CD14-positive monocyte (primary cell): ENCODE measurements around the gene GPR158. TPM values are rescaled to one million over a fixed set of nuclear protein-coding genes. Genes with fewer than 3 reads are reported as not detected.

Source experiments
- DNase-seq, 3 donors: peaks; one replicate each; pipeline ENCODE4 v3.0.0-alpha.2; 2011 to 2022
- H2AFZ ChIP-seq: 2 replicates; pipeline ENCODE4 v1.6.0; 2012; ENCODE audit warnings: mild to moderate bottlenecking, low read depth, low read length, inconsistent platforms; ENCODE audit not compliant: insufficient read depth, poor library complexity, severe bottlenecking
- H3K27ac ChIP-seq, 2 donors: 1 replicate in 1 of 2; 2 replicates in 1 of 2; pipeline ENCODE4 v1.5.1; 2012 to 2013; ENCODE audit warnings: low read length in 2 of 2, control low read depth in 1 of 2, inconsistent platforms in 1 of 2, low read depth in 1 of 2, mild to moderate bottlenecking in 1 of 2
- H3K27me3 ChIP-seq, 2 donors: one replicate each; pipeline versions ENCODE4 v1.6.0 to v1.6.1; 2011 to 2013; ENCODE audit warnings: low read length in 2 of 2; ENCODE audit not compliant: control insufficient read depth in 2 of 2, insufficient read depth in 2 of 2
- H3K36me3 ChIP-seq, 2 donors: replicated peaks in 1 of 2; 1 replicate in 1 of 2; 2 replicates in 1 of 2; pipeline versions ENCODE4 v1.5.1 to v1.6.1; 2012 to 2013; ENCODE audit warnings: low read length in 2 of 2, control low read depth in 1 of 2, inconsistent platforms in 1 of 2, mild to moderate bottlenecking in 1 of 2; ENCODE audit not compliant: insufficient read depth in 2 of 2, control insufficient read depth in 1 of 2
- H3K4me1 ChIP-seq, 2 donors: 1 replicate in 1 of 2; 2 replicates in 1 of 2; pipeline versions ENCODE4 v1.5.1 to v1.6.1; 2012 to 2013; ENCODE audit warnings: low read length in 2 of 2, control low read depth in 1 of 2, inconsistent platforms in 1 of 2, mild to moderate bottlenecking in 1 of 2, moderate library complexity in 1 of 2; ENCODE audit not compliant: insufficient read depth in 2 of 2, control insufficient read depth in 1 of 2
- H3K4me2 ChIP-seq: replicated peaks from 2 replicates; pipeline ENCODE3; 2012; ENCODE audit warnings: low read length, moderate library complexity, mild to moderate bottlenecking; ENCODE audit not compliant: poor library complexity, severe bottlenecking; ENCODE audit errors: extremely low read depth
- H3K4me3 ChIP-seq, 3 experiments: fragments of 200-600 bp in 1 of 3; sonication (generic) in 1 of 3; replicated peaks in 1 of 3; 1 replicate in 2 of 3; 2 replicates in 1 of 3; pipeline ENCODE4 v1.5.1; 2011 to 2013; ENCODE audit warnings: low read length in 3 of 3, mild to moderate bottlenecking in 3 of 3, control low read depth in 2 of 3, low read depth in 2 of 3, inconsistent platforms in 1 of 3, moderate library complexity in 1 of 3
- H3K79me2 ChIP-seq: 2 replicates; pipeline ENCODE4 v1.6.0; 2012; ENCODE audit warnings: mild to moderate bottlenecking, control low read depth, inconsistent platforms, low read length, moderate library complexity; ENCODE audit not compliant: insufficient read depth
- H3K9ac ChIP-seq: 2 replicates; pipeline ENCODE4 v1.6.0; 2017; ENCODE audit warnings: low read length, mild to moderate bottlenecking; ENCODE audit not compliant: insufficient read depth, poor library complexity, severe bottlenecking
- H3K9me3 ChIP-seq, 2 donors: replicated peaks in 1 of 2; 1 replicate in 1 of 2; 2 replicates in 1 of 2; pipeline versions ENCODE4 v1.5.1 to v1.6.1; 2012 to 2013; ENCODE audit warnings: low read length in 2 of 2, control low read depth in 1 of 2; ENCODE audit not compliant: control insufficient read depth in 1 of 2, insufficient read depth in 1 of 2
- H4K20me1 ChIP-seq: 2 replicates; pipeline ENCODE4 v1.6.0; 2012; ENCODE audit warnings: mild to moderate bottlenecking, low read length, control low read depth, moderate library complexity; ENCODE audit not compliant: insufficient read depth
- H3K27ac Mint-ChIP-seq, 7 donors: one replicate each; pipeline ENCODE4 v1.8.0; 2020; ENCODE audit warnings: mild to moderate bottlenecking in 7 of 7, mixed read lengths in 7 of 7, moderate library complexity in 6 of 7, inconsistent platforms in 2 of 7
- H3K27me3 Mint-ChIP-seq, 3 donors: one replicate each; pipeline ENCODE4 v1.8.0; 2021 to 2022; ENCODE audit warnings: low read depth in 3 of 3, mild to moderate bottlenecking in 3 of 3, mixed read lengths in 3 of 3, moderate library complexity in 3 of 3, inconsistent platforms in 1 of 3
- H3K36me3 Mint-ChIP-seq, 2 donors: one replicate each; pipeline ENCODE4 v1.8.0; 2020; ENCODE audit warnings: mixed read lengths in 2 of 2, inconsistent platforms in 1 of 2, mild to moderate bottlenecking in 1 of 2
- H3K4me1 Mint-ChIP-seq: one replicate; pipeline ENCODE4 v1.8.0; 2020; ENCODE audit warnings: mild to moderate bottlenecking, mixed read lengths
- H3K4me3 Mint-ChIP-seq, 2 donors: one replicate each; pipeline ENCODE4 v1.8.0; 2020; ENCODE audit warnings: mild to moderate bottlenecking in 2 of 2, mixed read lengths in 2 of 2, moderate library complexity in 1 of 2
- H3K9me3 Mint-ChIP-seq, 7 donors: one replicate each; pipeline ENCODE4 v1.8.0; 2020 to 2022; ENCODE audit warnings: mixed read lengths in 7 of 7, mild to moderate bottlenecking in 6 of 7, moderate library complexity in 6 of 7, inconsistent platforms in 2 of 7
- CTCF ChIP-seq: fragments of 200-600 bp; IDR thresholded peaks from one replicate; pipeline ENCODE4 v1.8.0; 2022; ENCODE audit warnings: antibody characterized with exemption, mild to moderate bottlenecking
- WGBS: methylation state at CpG from one replicate; pipeline ENCODE4 v1.1.5; 2013; ENCODE audit warnings: missing lambda C conversion rate; ENCODE audit not compliant: insufficient coverage; 5-methylcytosine and 5-hydroxymethylcytosine counted together
- intact Hi-C, 2 donors: fragments of 100-400 bp; cut with micrococcal nuclease; formaldehyde crosslinking; loops; one replicate each; pipeline versions ENCODE4 v1.15.0 to v1.15.1; 2023
- polyA plus RNA-seq, 3 donors: library from polyadenylated mRNA; depleted of rRNA in 1 of 3; unstranded in 2 of 3; stranded (reverse) in 1 of 3; fragments of 300-500 nt in 2 of 3; fragments of >200 nt in 1 of 3; fragmentation: Illumina TruSeq in 2 of 3; gene quantifications; 1 replicate in 2 of 3; 2 replicates in 1 of 3; pipeline ENCODE4 v1.2.3, GENCODE V29; 2012 to 2021

The GPR158 gene
- polyA plus RNA-seq, 3 donors: not detected

DNA sequence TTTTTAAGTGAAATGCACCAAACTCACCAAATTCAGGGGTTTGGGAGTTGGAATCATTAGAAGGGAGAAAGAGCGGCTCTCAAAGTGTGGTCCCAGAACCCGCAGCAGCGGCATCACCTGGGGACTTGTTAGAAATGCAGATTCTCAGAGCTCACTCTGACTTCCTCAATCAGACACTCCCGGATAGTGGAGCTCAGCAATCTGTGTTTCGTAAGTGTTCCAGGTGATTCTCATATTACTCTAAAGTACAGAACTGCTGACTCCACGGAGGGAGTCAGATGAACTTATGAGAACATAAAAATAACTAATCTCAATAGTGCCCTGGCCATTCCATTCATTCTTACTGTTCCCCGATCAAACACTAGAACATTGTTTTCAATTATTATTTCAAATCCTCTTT lies 400.5 kb downstream of the GPR158 start:
- intact Hi-C loops: no loop called here

GRCh38 chr10:25578061-25578460 lies 403.3 kb downstream of the GPR158 start:
- intact Hi-C loops: no loop called here
- DNase-seq: no peak
- H3K36me3 ChIP-seq: no peaks in the 10 kb centered on the region
- 83% methylated on average over 1 of the region's 4 CpGs for WGBS
- H3K79me2 ChIP-seq: no peaks in the 10 kb centered on the region
- no peak overlapping the region for H3K4me3 Mint-ChIP-seq
- H3K9ac ChIP-seq: no peak overlapping the region
- no peak for TF ChIP-seq CTCF
- peaks cover 0 to 3% of the 10 kb centered on the region in 2 donors for H3K9me3 ChIP-seq
- no peaks in the 10 kb centered on the region for H3K27me3 ChIP-seq
- H3K4me1 ChIP-seq: no peaks in the 10 kb centered on the region
- no peaks in the 10 kb centered on the region for H3K27me3 Mint-ChIP-seq
- peaks cover 0 to 11% (median 2%) of the 10 kb centered on the region in 7 donors for H3K9me3 Mint-ChIP-seq
- H3K36me3 Mint-ChIP-seq: no peaks in the 10 kb centered on the region
- H3K27ac ChIP-seq: no peak overlapping the region
- H3K4me2 ChIP-seq: no peak overlapping the region
- H3K4me3 ChIP-seq: no peak overlapping the region
- no peaks in the 10 kb centered on the region for H3K4me1 Mint-ChIP-seq
- no peaks in the 10 kb centered on the region for H4K20me1 ChIP-seq
- H2AFZ ChIP-seq: no peak overlapping the region
- no peak overlapping the region for H3K27ac Mint-ChIP-seq

More for the DNA sequence above, 400.5 kb downstream of the GPR158 start:
- H3K27me3 ChIP-seq: no peaks in the 10 kb centered on the region
- TF ChIP-seq CTCF: no peak
- no peaks in the 10 kb centered on the region for H3K79me2 ChIP-seq
- DNase-seq: no peak
- no peaks in the 10 kb centered on the region for H3K4me1 ChIP-seq
- H2AFZ ChIP-seq: no peak overlapping the region
- Mint-ChIP-seq H3K4me3 (no peak overlapping the region), H3K27me3 (no peaks in the 10 kb centered on the region), H3K4me1 (no peaks in the 10 kb centered on the region), H3K36me3 (no peaks in the 10 kb centered on the region), H3K27ac (no peak overlapping the region), H3K9me3 (peaks cover 0 to 5% (median 2%) of the 10 kb centered on the region in 7 donors)
- H3K9me3 ChIP-seq: no peaks in the 10 kb centered on the region
- no peak overlapping the region for H3K4me2 ChIP-seq
- H4K20me1 ChIP-seq: no peaks in the 10 kb centered on the region
- no peak overlapping the region for H3K27ac ChIP-seq
- 90% methylated on average over 1 of the region's 7 CpGs for WGBS
- no peaks in the 10 kb centered on the region for H3K36me3 ChIP-seq
- H3K4me3 ChIP-seq: no peak overlapping the region
- no peak overlapping the region for H3K9ac ChIP-seq
